ENCODE data around the gene RNASET2. TPM values are rescaled to one million over a fixed set of nuclear protein-coding genes. Genes with fewer than 3 reads are reported as not detected.
"Not testable (repeated sequence)": the region's sequence is repeated elsewhere in the genome, so short reads cannot be mapped to it uniquely, and the experiment has no call there.

RNASET2 gene
- total RNA-seq, 2 donors from 2014 or later = 25.8 to 29.3 TPM

DNA sequence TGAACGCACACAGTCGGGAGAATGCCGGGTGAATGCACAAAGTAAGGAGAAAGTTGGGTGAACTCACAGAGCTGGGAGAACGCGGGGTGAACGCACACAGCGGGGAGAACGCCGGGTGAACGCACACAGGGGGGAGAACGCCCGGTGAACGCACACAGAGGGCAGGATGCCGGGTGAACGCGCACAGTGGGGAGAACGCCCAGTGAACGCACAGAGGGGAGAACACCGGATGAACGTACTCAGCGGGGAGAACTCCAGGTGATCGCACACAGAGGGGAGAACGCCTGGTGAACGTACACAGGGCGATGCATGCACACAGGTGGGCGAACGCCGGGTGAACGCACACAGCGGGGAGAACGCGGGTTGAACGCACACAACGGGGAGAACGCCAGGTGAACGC is 57.4 kb downstream of the RNASET2 start:
- Mint-ChIP-seq H3K4me3 (no peak overlapping the region), H3K9me3 (peaks cover 24% of the 10 kb centered on the region), H3K27me3 (ENCODE audit: insufficient read depth) (peaks cover 15% of the 10 kb centered on the region), H3K36me3 (ENCODE audit: low read depth) (peaks cover 13% of the 10 kb centered on the region), H3K4me1 (peaks cover 32% of the 10 kb centered on the region), H3K27ac (no peak overlapping the region)
- 95% methylated on average over 36 of the region's 36 CpGs for WGBS, 2 experiments (ENCODE audit: insufficient coverage in 1 of 2, insufficient read length in 1 of 2)
- Histone ChIP-seq H3K27ac (ENCODE audit: low read depth, low read length) (no peak overlapping the region), H3K9me3 (ENCODE audit: control insufficient read depth, low read length) (no peaks in the 10 kb centered on the region), H3K36me3 (ENCODE audit: control insufficient read depth, insufficient read depth, low read length) (no peaks in the 10 kb centered on the region), H3K4me3 (ENCODE audit: low read length) (no peak overlapping the region), H3K9ac (ENCODE audit: extremely low read depth, low read length, poor library complexity, severe bottlenecking) (no peak overlapping the region), H3K27me3 (ENCODE audit: control insufficient read depth, insufficient read depth, low read length, poor library complexity, severe bottlenecking) (no peaks in the 10 kb centered on the region), H3K4me1 (ENCODE audit: control insufficient read depth, insufficient read depth, low read length) (no peaks in the 10 kb centered on the region)
- no peak for TF ChIP-seq CTCF (conservative IDR thresholded peaks at IDR 0.05)
- DNase-seq = no peak

GRCh38 chr6:166894614-166895013 is 61.7 kb downstream of the RNASET2 start:
- not testable (repeated sequence) for H3K27ac ChIP-seq (ENCODE audit: low read depth, low read length); H3K4me1 ChIP-seq (ENCODE audit: control insufficient read depth, insufficient read depth, low read length); H3K9me3 ChIP-seq (ENCODE audit: control insufficient read depth, low read length); H3K36me3 ChIP-seq (ENCODE audit: control insufficient read depth, insufficient read depth, low read length); H3K27me3 Mint-ChIP-seq (ENCODE audit: insufficient read depth); DNase-seq; H3K4me3 Mint-ChIP-seq; H3K27ac Mint-ChIP-seq; H3K4me3 ChIP-seq (ENCODE audit: low read length); H3K9ac ChIP-seq (ENCODE audit: extremely low read depth, low read length, poor library complexity, severe bottlenecking); H3K27me3 ChIP-seq (ENCODE audit: control insufficient read depth, insufficient read depth, low read length, poor library complexity, severe bottlenecking); H3K36me3 Mint-ChIP-seq (ENCODE audit: low read depth)
- 90 to 91% methylated on average over 6 of the region's 7 CpGs for WGBS, 2 experiments (ENCODE audit: insufficient coverage in 1 of 2, insufficient read length in 1 of 2)
- Mint-ChIP-seq H3K9me3 (peaks cover 22% of the 10 kb centered on the region), H3K4me1 (peaks cover 52% of the 10 kb centered on the region)

DNA sequence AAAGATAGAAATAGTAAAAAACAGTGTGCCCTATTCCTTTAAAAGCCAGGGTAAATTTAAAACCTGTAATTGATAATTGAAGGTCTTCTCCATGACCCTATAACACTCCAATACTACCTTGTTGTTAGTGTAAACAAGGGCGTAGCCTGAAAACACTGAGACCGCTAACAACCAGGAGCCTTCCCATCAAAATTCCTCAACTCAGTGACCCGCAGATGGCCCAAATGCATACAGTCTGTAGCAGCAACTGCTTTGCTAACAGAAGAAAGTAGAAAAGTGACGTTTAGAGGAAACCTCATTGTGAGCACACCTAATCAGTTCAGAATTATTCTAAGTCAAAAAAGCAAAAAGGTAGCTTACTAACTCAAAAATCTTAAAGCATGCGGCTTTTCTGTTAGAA is 63.9 kb downstream of the RNASET2 start:
- H3K4me3 ChIP-seq (ENCODE audit: low read length) = peak overlapping the region; percentile 31
- Mint-ChIP-seq H3K9me3 (peaks cover 31% of the 10 kb centered on the region), H3K4me1 (peaks cover 48% of the 10 kb centered on the region), H3K27ac (peak overlapping the region; percentile 87)
- not testable (repeated sequence) for H3K27me3 Mint-ChIP-seq (ENCODE audit: insufficient read depth); H3K36me3 Mint-ChIP-seq (ENCODE audit: low read depth); H3K9me3 ChIP-seq (ENCODE audit: control insufficient read depth, low read length); H3K4me1 ChIP-seq (ENCODE audit: control insufficient read depth, insufficient read depth, low read length); H3K9ac ChIP-seq (ENCODE audit: extremely low read depth, low read length, poor library complexity, severe bottlenecking); H3K4me3 Mint-ChIP-seq; H3K27ac ChIP-seq (ENCODE audit: low read depth, low read length); DNase-seq; H3K36me3 ChIP-seq (ENCODE audit: control insufficient read depth, insufficient read depth, low read length); H3K27me3 ChIP-seq (ENCODE audit: control insufficient read depth, insufficient read depth, low read length, poor library complexity, severe bottlenecking)
- 54 to 69% methylated on average over 3 to 5 of the region's 5 CpGs for WGBS, 2 experiments (ENCODE audit: insufficient coverage in 1 of 2, insufficient read length in 1 of 2)

GRCh38 chr6:166886773-166887172 is 69.6 kb downstream of the RNASET2 start:
- H3K9me3 ChIP-seq (ENCODE audit: control insufficient read depth, low read length) = peaks cover 20% of the 10 kb centered on the region
- H3K27me3 ChIP-seq (ENCODE audit: control insufficient read depth, insufficient read depth, low read length, poor library complexity, severe bottlenecking); H3K4me3 ChIP-seq (ENCODE audit: low read length); H3K27me3 Mint-ChIP-seq (ENCODE audit: insufficient read depth); H3K4me1 Mint-ChIP-seq; H3K4me3 Mint-ChIP-seq; H3K27ac ChIP-seq (ENCODE audit: low read depth, low read length); H3K36me3 ChIP-seq (ENCODE audit: control insufficient read depth, insufficient read depth, low read length); H3K36me3 Mint-ChIP-seq (ENCODE audit: low read depth); H3K9ac ChIP-seq (ENCODE audit: extremely low read depth, low read length, poor library complexity, severe bottlenecking); H3K27ac Mint-ChIP-seq; H3K4me1 ChIP-seq (ENCODE audit: control insufficient read depth, insufficient read depth, low read length); DNase-seq: not testable (repeated sequence)
- WGBS, 2 experiments (ENCODE audit: insufficient coverage in 1 of 2, insufficient read length in 1 of 2) = 94% methylated on average over 4 of the region's 4 CpGs; no CpG with 5 or more reads in 1 of the 2 experiments
- peaks cover 63% of the 10 kb centered on the region for H3K9me3 Mint-ChIP-seq

DNA sequence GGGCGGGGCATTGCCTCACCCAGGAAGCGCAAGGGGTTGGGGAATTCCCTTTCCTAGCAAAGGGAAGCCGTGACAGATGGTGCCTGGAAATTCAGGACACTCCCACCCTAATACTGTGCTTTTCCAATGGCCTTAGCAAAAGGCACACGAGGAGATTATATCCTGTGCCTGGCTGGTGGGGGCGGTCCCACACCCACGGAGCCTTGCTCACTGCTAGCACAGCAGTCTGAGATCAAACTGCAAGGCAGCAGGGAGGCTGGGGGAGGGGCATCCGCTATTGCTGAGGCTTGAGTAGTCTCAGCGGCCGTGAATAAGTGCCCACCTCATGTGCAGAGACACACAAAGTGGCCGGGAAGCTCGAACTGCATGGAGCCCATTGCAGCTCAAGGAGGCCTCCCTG is 71.4 kb downstream of the RNASET2 start:
- peaks cover 54% of the 10 kb centered on the region for H3K9me3 Mint-ChIP-seq
- not testable (repeated sequence) for H3K4me3 Mint-ChIP-seq; H3K4me1 ChIP-seq (ENCODE audit: control insufficient read depth, insufficient read depth, low read length); H3K36me3 Mint-ChIP-seq (ENCODE audit: low read depth); H3K4me1 Mint-ChIP-seq; DNase-seq; H3K27me3 Mint-ChIP-seq (ENCODE audit: insufficient read depth); H3K4me3 ChIP-seq (ENCODE audit: low read length); H3K27me3 ChIP-seq (ENCODE audit: control insufficient read depth, insufficient read depth, low read length, poor library complexity, severe bottlenecking); H3K36me3 ChIP-seq (ENCODE audit: control insufficient read depth, insufficient read depth, low read length); H3K9ac ChIP-seq (ENCODE audit: extremely low read depth, low read length, poor library complexity, severe bottlenecking); H3K27ac ChIP-seq (ENCODE audit: low read depth, low read length); H3K27ac Mint-ChIP-seq
- WGBS, 2 experiments (ENCODE audit: insufficient coverage in 1 of 2, insufficient read length in 1 of 2) = 76 to 84% methylated on average over 3 to 11 of the region's 11 CpGs
- H3K9me3 ChIP-seq (ENCODE audit: control insufficient read depth, low read length) = peaks cover 20% of the 10 kb centered on the region

Data from endodermal cell (in vitro differentiated cells).